AG09309 (cell line): Measurements from ENCODE around the gene RAPGEF2.

Experiments
- DNase-seq: peaks from one replicate; pipeline ENCODE4 v3.0.0-alpha.2; 2010; ENCODE audit warnings: low read depth
- H3K4me3 ChIP-seq: 2 replicates; pipeline ENCODE4 v1.5.1; 2011; ENCODE audit warnings: mild to moderate bottlenecking, low read depth, low read length, moderate library complexity; ENCODE audit not compliant: control insufficient read depth
- CTCF ChIP-seq: IDR thresholded peaks from 2 replicates; pipeline ENCODE4 v1.5.1; 2011; ENCODE audit warnings: mild to moderate bottlenecking, low read depth, low read length, inconsistent platforms; ENCODE audit not compliant: insufficient read depth, control insufficient read depth; ENCODE audit errors: missing control alignments

Gene RAPGEF2

GRCh38 chr4:159193046-159193620 is 90.3 kb downstream of the RAPGEF2 start:
- H3K4me3 ChIP-seq, result no peak overlapping the region
- TF ChIP-seq CTCF, result no peak
- no peak for DNase-seq

GRCh38 chr4:159195361-159195769 is 92.5 kb downstream of the RAPGEF2 start:
- H3K4me3 ChIP-seq, result no peak overlapping the region
- TF ChIP-seq CTCF, result no peak
- DNase-seq, result no peak

GRCh38 chr4:159197260-159197884 is 94.5 kb downstream of the RAPGEF2 start:
- no peak overlapping the region for H3K4me3 ChIP-seq
- TF ChIP-seq CTCF, result no peak
- DNase-seq, result no peak

GRCh38 chr4:159197885-159198269 is 95.0 kb downstream of the RAPGEF2 start:
- no peak for DNase-seq
- no peak for TF ChIP-seq CTCF
- H3K4me3 ChIP-seq, result no peak overlapping the region

- no peak overlapping the region for H3K4me3 ChIP-seq
- DNase-seq, result no peak
- no peak for TF ChIP-seq CTCF
Observed at GRCh38 chr4:159199826-159200225, 96.9 kb downstream of the RAPGEF2 start.

- H3K4me3 ChIP-seq, result no peak overlapping the region
- no peak for TF ChIP-seq CTCF
- DNase-seq, result no peak
Observed at GRCh38 chr4:159201168-159201567, 98.3 kb downstream of the RAPGEF2 start.
